HCT116 (cell line): ENCODE measurements around the gene SLC16A3. TPM values are rescaled to one million over a fixed set of nuclear protein-coding genes. Genes with fewer than 3 reads are reported as not detected.
A peak's percentile ranks its signal among the peaks of the same experiment; 100 is the strongest.

Source experiments
- ATAC-seq: fragments of 200-7000 bp; cut with Tn5 transposase; 2 replicates; pipeline ENCODE4 v1.9.1; 2020; ENCODE audit warnings: mild to moderate bottlenecking, moderate library complexity
- BruUV-seq: library from RNA; stranded (reverse); fragments of 400-500 nt; replicated peaks from 2 replicates; lab custom pipeline; 2021; lab: Mats Ljungman, UMichigan
- CTCF ChIA-PET: fragments of 300-600 bp; sonication (Branson Sonifier 250); formaldehyde crosslinking; loops from one replicate; lab custom pipeline; 2021; ENCODE audit warnings: antibody characterized with exemption; lab: Charles Lee
- POLR2A ChIA-PET: fragments of 300-600, 350-600 bp; sonication (Branson Sonifier 250); formaldehyde crosslinking; loops from one replicate; lab custom pipeline; 2021; ENCODE audit warnings: antibody characterized with exemption; lab: Charles Lee
- RAD21 ChIA-PET, 2 experiments: fragments of 300-600 bp; sonication (Branson Sonifier 250); formaldehyde crosslinking; loops; one replicate each; lab custom pipeline; 2023; ENCODE audit warnings: low total read pairs in 2 of 2; ENCODE audit not compliant: uncharacterized antibody in 2 of 2, unreplicated experiment in 2 of 2, low non-redundant PET in 1 of 2; lab: Charles Lee
- DNase-seq: peaks from one replicate; pipeline ENCODE4 v3.0.0-alpha.2; 2010; ENCODE audit warnings: low read depth, low spot score
- H2AFZ ChIP-seq: fragments of 200-600 bp; shearing (Covaris generic), sonication (generic); 2 replicates; pipeline ENCODE4 v1.6.1; 2017; ENCODE audit warnings: low read depth, mixed run types, mixed read lengths, antibody characterized with exemption, low read length; ENCODE audit not compliant: poor library complexity, severe bottlenecking
- H3K27ac ChIP-seq: 2 replicates; pipeline ENCODE4 v1.5.1; 2012; ENCODE audit warnings: low read depth, low read length
- H3K27me3 ChIP-seq: fragments of 200-600 bp; sonication (generic); 2 replicates; pipeline ENCODE4 v1.6.1; 2016; ENCODE audit warnings: mixed run types, low read length, mixed read lengths; ENCODE audit not compliant: insufficient read depth
- H3K36me3 ChIP-seq, 2 experiments: fragments of 200-500 bp in 1 of 2; fragments of 200-600 bp in 1 of 2; sonication (Bioruptor generic) in 1 of 2; sonication (generic) in 1 of 2; 2 replicates each; pipeline versions ENCODE4 v1.5.1 to v1.6.1; 2014 to 2016; ENCODE audit warnings: low read length in 2 of 2, inconsistent platforms in 1 of 2, mixed read lengths in 1 of 2, mixed run types in 1 of 2; ENCODE audit not compliant: insufficient read depth in 2 of 2, control insufficient read depth in 1 of 2
- H3K4me1 ChIP-seq, 2 experiments: fragments of 200-600 bp in 1 of 2; sonication (generic) in 1 of 2; 2 replicates each; pipeline versions ENCODE4 v1.5.1 to v1.6.1; 2012 to 2017; ENCODE audit warnings: low read length in 2 of 2, inconsistent platforms in 1 of 2, mild to moderate bottlenecking in 1 of 2, mixed read lengths in 1 of 2, mixed run types in 1 of 2, moderate library complexity in 1 of 2; ENCODE audit not compliant: insufficient read depth in 2 of 2, control insufficient read depth in 1 of 2
- H3K4me2 ChIP-seq: fragments of 200-600 bp; sonication (generic); 2 replicates; pipeline ENCODE4 v1.6.1; 2017; ENCODE audit warnings: mixed run types, low read length, mixed read lengths
- H3K4me3 ChIP-seq, 2 experiments: fragments of 200-600 bp in 1 of 2; sonication (generic) in 1 of 2; replicated peaks in 1 of 2; 2 replicates each; pipeline ENCODE4 v1.5.1; 2011 to 2016; ENCODE audit warnings: low read length in 2 of 2, control low read depth in 1 of 2, low read depth in 1 of 2, mild to moderate bottlenecking in 1 of 2, mixed read lengths in 1 of 2, mixed run types in 1 of 2
- H3K79me2 ChIP-seq: fragments of 200-600 bp; sonication (generic); 2 replicates; pipeline ENCODE4 v1.6.1; 2017; ENCODE audit warnings: mild to moderate bottlenecking, mixed run types, low read length, moderate library complexity, mixed read lengths; ENCODE audit not compliant: insufficient read depth
- H3K9ac ChIP-seq: fragments of 200-600 bp; sonication (generic); 2 replicates; pipeline ENCODE4 v1.6.1; 2016; ENCODE audit warnings: low read length, mixed read lengths
- H3K9me2 ChIP-seq: fragments of 200-600 bp; sonication (generic), shearing (Covaris generic); 2 replicates; pipeline ENCODE4 v1.6.1; 2017; ENCODE audit warnings: mixed run types, mild to moderate bottlenecking, moderate library complexity; ENCODE audit not compliant: insufficient read depth
- H3K9me3 ChIP-seq, 2 experiments: fragments of 200-500 bp in 1 of 2; fragments of 200-600 bp in 1 of 2; sonication (Bioruptor generic) in 1 of 2; sonication (generic) in 1 of 2; 2 replicates each; pipeline ENCODE4 v1.6.1; 2014 to 2017; ENCODE audit warnings: low read length in 2 of 2, mixed read lengths in 2 of 2, inconsistent platforms in 1 of 2, low read depth in 1 of 2, mild to moderate bottlenecking in 1 of 2, mixed run types in 1 of 2, moderate library complexity in 1 of 2; ENCODE audit not compliant: control insufficient read depth in 1 of 2, insufficient read depth in 1 of 2
- H4K20me1 ChIP-seq: fragments of 200-600 bp; sonication (generic), shearing (Covaris generic); 2 replicates; pipeline ENCODE4 v1.6.1; 2017; ENCODE audit warnings: mixed run types, mild to moderate bottlenecking, moderate library complexity; ENCODE audit not compliant: insufficient read depth
- ELF1 ChIP-seq: IDR thresholded peaks from 2 replicates; pipeline ENCODE4 v1.6.1; 2012; ENCODE audit warnings: low read depth, borderline replicate concordance
- EZH2phosphoT487 ChIP-seq: fragments of 200-600 bp; IDR thresholded peaks from 2 replicates; pipeline ENCODE4 v1.6.1; 2018; ENCODE audit warnings: antibody characterized with exemption, borderline replicate concordance
- POLR2A ChIP-seq: IDR thresholded peaks from 2 replicates; pipeline ENCODE4 v1.7.0; 2011; ENCODE audit warnings: borderline replicate concordance; ENCODE audit not compliant: insufficient read depth, insufficient read length; ENCODE audit errors: extremely low read depth
- POLR2AphosphoS5 ChIP-seq: IDR thresholded peaks from 2 replicates; pipeline ENCODE4 v1.6.1; 2011; ENCODE audit warnings: mild to moderate bottlenecking, low read depth, low read length, moderate library complexity
- SP1 ChIP-seq: IDR thresholded peaks from 2 replicates; pipeline ENCODE4 v1.6.1; 2012; ENCODE audit warnings: low read depth
- SRF ChIP-seq: IDR thresholded peaks from 2 replicates; pipeline ENCODE4 v1.6.1; 2012; ENCODE audit warnings: low read depth
- TCF7L2 ChIP-seq: IDR thresholded peaks from 2 replicates; pipeline ENCODE4 v1.7.0; 2011; ENCODE audit warnings: borderline replicate concordance, inconsistent platforms; ENCODE audit not compliant: insufficient read depth, insufficient read length; ENCODE audit errors: extremely low read depth
- ZFX ChIP-seq: fragments of 450-650 bp; IDR thresholded peaks from 2 replicates; pipeline ENCODE4 v1.6.1; 2017
- ZNF274 ChIP-seq: fragments of 200-500 bp; sonication (Bioruptor generic); IDR thresholded peaks from 2 replicates; pipeline ENCODE4 v1.6.1; 2014; ENCODE audit warnings: mild to moderate bottlenecking, low read depth, low read length, inconsistent platforms
- intact Hi-C: fragments of 100-400 bp; cut with micrococcal nuclease; formaldehyde crosslinking; loops from 2 replicates; pipeline ENCODE4 v1.10.0; 2022
- total RNA-seq: library from RNA; stranded (reverse); gene quantifications from one replicate; pipeline ENCODE4 v1.2.1, GENCODE V29; 2021; ENCODE audit not compliant: unreplicated experiment

The SLC16A3 gene
- total RNA-seq, 1 experiment from 2014 or later: 445 TPM

DNA sequence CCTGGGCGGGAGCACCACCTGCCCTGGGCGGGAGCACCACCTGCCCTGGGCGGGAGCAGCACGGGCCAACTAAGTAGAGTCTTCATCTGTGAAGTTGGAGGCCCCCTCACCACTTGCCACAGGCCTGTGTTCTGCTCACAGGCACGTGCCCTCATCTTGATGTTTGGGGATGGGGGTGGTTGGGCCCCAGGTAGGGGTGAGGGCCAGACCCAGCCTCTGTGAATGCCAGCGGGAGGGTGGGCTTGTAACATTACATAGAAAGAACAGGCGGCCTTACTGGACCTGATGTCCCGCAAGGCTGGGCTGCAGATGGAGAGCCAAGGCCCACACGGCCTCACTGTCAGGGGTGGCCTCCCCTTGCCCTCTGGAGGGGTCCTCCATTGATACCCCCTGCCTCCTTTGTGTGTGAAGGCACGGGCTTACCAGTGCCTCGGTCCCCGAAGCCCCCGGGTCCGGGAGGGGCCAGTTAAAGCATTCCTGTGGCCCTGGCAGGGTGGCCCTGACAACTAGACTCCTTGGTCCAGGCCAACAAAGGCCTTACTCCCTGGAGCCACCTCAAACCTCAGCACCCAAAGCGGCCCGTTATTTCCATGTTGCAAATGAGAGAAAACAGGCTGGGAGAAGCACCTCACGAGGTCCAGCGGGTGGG, 1.1 kb upstream of the SLC16A3 start:
- DNase-seq: no peak
- BruUV-seq: TSS peak; percentile 79
- intact Hi-C loops: no loop called here
- ChIA-PET RAD21 (no interaction called here), CTCF (interaction anchor here (1.3 kb wide), 1 partner anchor 22 kb away, joined by 6 read pairs; no protein-coding TSS in a partner anchor), POLR2A (no interaction called here)
- no peaks in the 10 kb centered on the region for H3K9me2 ChIP-seq
- H4K20me1 ChIP-seq: peaks cover 13% of the 10 kb centered on the region; the same call in 1 of the 2 replicates
- peak overlapping the region; percentile 91 for H3K4me2 ChIP-seq
- no peak overlapping the region for H2AFZ ChIP-seq
- peak overlapping the region; percentile 98 for H3K27ac ChIP-seq
- H3K4me1 ChIP-seq: peaks cover 29 to 62% of the 10 kb centered on the region in 2 experiments
- peaks cover 0 to 3% of the 10 kb centered on the region in 2 experiments; a peak in 1 of 4 replicates for H3K9me3 ChIP-seq
- peak overlapping the region; percentile 100 for H3K9ac ChIP-seq
- peak overlapping the region; percentile 99 to 100 for H3K4me3 ChIP-seq
- TF ChIP-seq POLR2A (no peak), POLR2AphosphoS5 (no peak), ELF1 (no peak), SRF (no peak), TCF7L2 (no peak), ZNF274 (no peak)
- TF ChIP-seq, all 23 proteins: peak for 0
- peaks cover 0 to 25% of the 10 kb centered on the region in 2 experiments; a peak in 2 of 4 replicates for H3K36me3 ChIP-seq
- ATAC-seq: no peak
- no peaks in the 10 kb centered on the region for H3K27me3 ChIP-seq
- peaks cover 43% of the 10 kb centered on the region for H3K79me2 ChIP-seq

- Histone ChIP-seq H3K9me2 (no peaks in the 10 kb centered on the region), H2AFZ (no peak overlapping the region)
- intact Hi-C loops: no loop called here
- POLR2A ChIA-PET: interaction anchor here (0.6 to 3.0 kb wide), 15 partner anchors 8 to 198 kb away, joined by 3 to 31 read pairs (median 4); partner anchors contain the start of gene CCDC57
- peak; percentile 96 for TF ChIP-seq ZFX
- no peak for TF ChIP-seq SP1
- TF ChIP-seq POLR2AphosphoS5: peak; percentile 54; the same call in 1 of the 2 replicates
- peak; percentile 96 for TF ChIP-seq TCF7L2
- TF ChIP-seq EZH2phosphoT487: no peak
- TF ChIP-seq, all 23 proteins: peak for 3
- Histone ChIP-seq H3K79me2 (peaks cover 49% of the 10 kb centered on the region), H3K27ac (peak overlapping the region; percentile 98), H3K4me2 (peak overlapping the region; percentile 91), H3K9ac (peak overlapping the region; percentile 100), H3K4me3 (peak overlapping the region; percentile 99 to 100), H3K4me1 (peaks cover 33 to 68% of the 10 kb centered on the region in 2 experiments), H3K9me3 (peaks cover 0 to 3% of the 10 kb centered on the region in 2 experiments; a peak in 1 of 4 replicates), H4K20me1 (peaks cover 13% of the 10 kb centered on the region; the same call in 1 of the 2 replicates), H3K27me3 (no peaks in the 10 kb centered on the region), H3K36me3 (peaks cover 0 to 31% of the 10 kb centered on the region in 2 experiments; a peak in 2 of 4 replicates)
- RAD21 ChIA-PET: interaction anchor here (1.0 kb wide), 2 partner anchors 12 to 23 kb away, joined by 5 to 6 read pairs; no protein-coding TSS in a partner anchor
- CTCF ChIA-PET: interaction anchor here (1.2 to 1.3 kb wide), 2 partner anchors 15 to 22 kb away, joined by 3 to 6 read pairs; no protein-coding TSS in a partner anchor
- DNase-seq (no peak), ATAC-seq (peak; percentile 49)
- no TSS peak for BruUV-seq
Observed at GRCh38 chr17:82228278-82228841, 482 bp upstream of the SLC16A3 start.
